GM23338 (cell line): Measurements from ENCODE around the gene TYRO3. TPM values are rescaled to one million over a fixed set of nuclear protein-coding genes. Genes with fewer than 3 reads are reported as not detected.

Experiments
- ATAC-seq: fragments of 200-7000 bp; cut with Tn5 transposase; 3 replicates; pipeline ENCODE4 v1.9.1; 2020
- DNase-seq: peaks from one replicate; pipeline ENCODE4 v3.0.0-alpha.2; 2015; ENCODE audit warnings: low spot score
- H2AFZ ChIP-seq: fragments of 200-600 bp; sonication (generic); 2 replicates; pipeline ENCODE4 v1.8.0; 2016; ENCODE audit warnings: antibody characterized with exemption, mild to moderate bottlenecking, moderate library complexity
- H3F3A ChIP-seq: fragments of 200-600 bp; sonication (generic); replicated peaks from 2 replicates; pipeline ENCODE4 v1.8.0; 2017; ENCODE audit warnings: antibody characterized with exemption, mixed run types, low read depth
- H3K27ac ChIP-seq: fragments of 200-600 bp; sonication (generic); 2 replicates; pipeline ENCODE4 v1.6.1; 2016; ENCODE audit warnings: low read depth
- H3K27me3 ChIP-seq: fragments of 200-600 bp; sonication (generic); 2 replicates; pipeline ENCODE4 v1.8.0; 2016; ENCODE audit warnings: mild to moderate bottlenecking, mixed run types, moderate library complexity; ENCODE audit not compliant: insufficient read depth
- H3K36me3 ChIP-seq: fragments of 200-600 bp; sonication (generic); 2 replicates; pipeline ENCODE4 v1.8.0; 2016; ENCODE audit warnings: mild to moderate bottlenecking; ENCODE audit not compliant: insufficient read depth
- H3K4me1 ChIP-seq: fragments of 200-600 bp; sonication (generic); 2 replicates; pipeline ENCODE4 v1.8.0; 2016; ENCODE audit warnings: mild to moderate bottlenecking, moderate library complexity; ENCODE audit not compliant: insufficient read depth
- H3K4me2 ChIP-seq: fragments of 200-600 bp; sonication (generic); 2 replicates; pipeline ENCODE4 v1.7.1; 2017; ENCODE audit warnings: mixed run types
- H3K4me3 ChIP-seq: fragments of 200-600 bp; sonication (generic); 2 replicates; pipeline ENCODE4 v1.6.1; 2016; ENCODE audit warnings: mixed run types
- H3K79me2 ChIP-seq: fragments of 200-600 bp; sonication (generic); replicated peaks from 2 replicates; pipeline ENCODE4 v1.8.0; 2017; ENCODE audit warnings: mild to moderate bottlenecking; ENCODE audit not compliant: insufficient read depth
- H3K9me2 ChIP-seq: fragments of 200-600 bp; sonication (generic); 2 replicates; pipeline ENCODE4 v1.8.0; 2017; ENCODE audit not compliant: insufficient read depth
- H4K20me1 ChIP-seq: fragments of 200-600 bp; sonication (generic); replicated peaks from 2 replicates; pipeline ENCODE4 v1.8.0; 2017; ENCODE audit warnings: mild to moderate bottlenecking; ENCODE audit not compliant: insufficient read depth
- H3K27ac Mint-ChIP-seq: 2 replicates; pipeline ENCODE4 v1.8.0; 2020; ENCODE audit warnings: inconsistent platforms, mild to moderate bottlenecking, moderate library complexity, mixed read lengths
- H3K27me3 Mint-ChIP-seq: 3 replicates; pipeline ENCODE4 v1.8.0; 2022; ENCODE audit warnings: low read depth, mild to moderate bottlenecking, moderate library complexity, mixed read lengths, inconsistent platforms; ENCODE audit not compliant: insufficient read depth, poor library complexity
- H3K36me3 Mint-ChIP-seq: 3 replicates; pipeline ENCODE4 v1.8.0; 2021; ENCODE audit warnings: low read depth, mild to moderate bottlenecking, inconsistent platforms, moderate library complexity, mixed read lengths
- H3K4me1 Mint-ChIP-seq: 3 replicates; pipeline ENCODE4 v1.8.0; 2020; ENCODE audit warnings: mild to moderate bottlenecking, inconsistent platforms, mixed read lengths
- H3K4me3 Mint-ChIP-seq: 3 replicates; pipeline ENCODE4 v1.8.0; 2021; ENCODE audit warnings: moderate library complexity, mild to moderate bottlenecking, inconsistent platforms, mixed read lengths
- H3K9me3 Mint-ChIP-seq: 3 replicates; pipeline ENCODE4 v1.8.0; 2020; ENCODE audit warnings: moderate library complexity, mild to moderate bottlenecking, inconsistent platforms, mixed read lengths
- CTCF ChIP-seq, 2 experiments: fragments of 200-600 bp in 1 of 2; sonication (generic) in 1 of 2; conservative IDR thresholded peaks; 2 replicates each; pipeline versions ENCODE4 v1.5.1 to v1.6.1; 2016 to 2017; ENCODE audit warnings: antibody characterized with exemption in 2 of 2, low read depth in 2 of 2, mild to moderate bottlenecking in 2 of 2, moderate library complexity in 1 of 2
- EZH2 ChIP-seq: fragments of 200-600 bp; sonication (generic); IDR thresholded peaks from one replicate; pipeline ENCODE4 v1.8.0; 2017; ENCODE audit warnings: antibody characterized with exemption, mild to moderate bottlenecking, low read depth; ENCODE audit not compliant: unreplicated experiment
- JUNB ChIP-seq: IDR thresholded peaks from one replicate; pipeline ENCODE4 v1.6.1; 2016; ENCODE audit warnings: antibody characterized with exemption; ENCODE audit not compliant: unreplicated experiment
- NANOG ChIP-seq: IDR thresholded peaks from 2 replicates; pipeline ENCODE4 v1.6.1; 2016; ENCODE audit warnings: antibody characterized with exemption, borderline replicate concordance
- POLR2AphosphoS5 ChIP-seq: IDR thresholded peaks from 2 replicates; pipeline ENCODE4 v1.6.1; 2016; ENCODE audit warnings: antibody characterized with exemption, low read depth
- STAT1 ChIP-seq: IDR thresholded peaks from one replicate; pipeline ENCODE4 v1.6.1; 2016; ENCODE audit warnings: antibody characterized with exemption; ENCODE audit not compliant: unreplicated experiment
- ZNF114 ChIP-seq: fragments of 250-450 bp; sonication (Bioruptor Pico); IDR thresholded peaks from 2 replicates; pipeline ENCODE4 v1.5.0; 2020; ENCODE audit warnings: mild to moderate bottlenecking, moderate library complexity
- ZNF331 ChIP-seq: fragments of 250-450 bp; sonication (Bioruptor Pico); IDR thresholded peaks from 2 replicates; pipeline ENCODE4 v1.5.0; 2020; ENCODE audit warnings: low read depth, mild to moderate bottlenecking, moderate library complexity
- polyA plus RNA-seq: library from polyadenylated mRNA; unstranded; fragments of >200 nt; fragmentation: Nextera tagmentation; extraction: Ambion mirVana; gene quantifications from 2 replicates; pipeline ENCODE4 v1.2.1, GENCODE V29; 2016
- total RNA-seq: library from RNA; depleted of rRNA; stranded (reverse); fragments of >200 nt; shearing (Covaris generic); gene quantifications from 2 replicates; pipeline ENCODE4 v1.2.3, GENCODE V29; 2014
- TF ChIP-seq, protein P1 (sequence below): IDR thresholded peaks from one replicate; pipeline ENCODE4 v1.6.1; 2018; ENCODE audit warnings: antibody characterized with exemption; ENCODE audit not compliant: unreplicated experiment

The TYRO3 gene
- total and polyA plus RNA-seq, 2 experiments from 2014 or later: 32.6 to 61.0 TPM

DNA sequence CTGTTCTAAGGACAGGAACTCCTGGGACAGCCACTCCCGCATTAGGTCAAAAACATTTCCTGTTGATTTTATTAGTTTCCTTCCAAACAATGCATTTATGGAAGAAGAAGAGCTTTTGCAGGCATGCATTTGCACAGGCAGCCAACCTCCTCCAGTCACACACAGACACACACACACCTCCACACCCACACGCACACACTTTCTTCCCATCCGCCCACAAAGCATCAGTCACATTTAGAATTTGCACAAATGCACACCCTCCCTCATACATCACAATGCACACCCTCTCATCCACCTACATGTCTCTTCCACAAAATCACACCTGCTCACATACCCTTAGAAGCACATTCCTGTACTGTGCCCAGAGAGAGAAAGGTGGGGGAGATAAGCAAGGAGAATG, 4.1 kb upstream of the TYRO3 start:
- no peaks in the 10 kb centered on the region for H3K9me2 ChIP-seq
- Mint-ChIP-seq H3K4me1 (peaks cover 15% of the 10 kb centered on the region; the same call in 2 of the 3 replicates), H3K4me3 (no peak overlapping the region), H3K27ac (no peak overlapping the region), H3K9me3 (no peaks in the 10 kb centered on the region; the same call in 2 of the 3 replicates), H3K36me3 (peaks cover 2% of the 10 kb centered on the region; the same call in 1 of the 3 replicates), H3K27me3 (peaks cover 9% of the 10 kb centered on the region)
- H3K27me3 ChIP-seq: peaks cover 4% of the 10 kb centered on the region; the same call in 1 of the 2 replicates
- TF ChIP-seq CTCF (conservative IDR thresholded peaks at IDR 0.05; ENCODE audit: low read depth in 2 of 2) (no peak), JUNB (no peak), EZH2 (no peak), ZNF114 (no peak), ZNF331 (no peak), POLR2AphosphoS5 (no peak)
- H2AFZ ChIP-seq: no peak overlapping the region
- H3K4me2 ChIP-seq: no peak overlapping the region
- peaks cover 9% of the 10 kb centered on the region for H3F3A ChIP-seq
- no peak overlapping the region for H3K27ac ChIP-seq
- no peaks in the 10 kb centered on the region for H4K20me1 ChIP-seq
- no peak overlapping the region for H3K4me3 ChIP-seq
- no peaks in the 10 kb centered on the region for H3K36me3 ChIP-seq
- peaks cover 4% of the 10 kb centered on the region for H3K79me2 ChIP-seq
- DNase-seq (no peak), ATAC-seq (no peak)
- peaks cover 11% of the 10 kb centered on the region for H3K4me1 ChIP-seq

GRCh38 chr15:41556677-41557076, 2.3 kb upstream of the TYRO3 start:
- Histone ChIP-seq H2AFZ (no peak overlapping the region; the same call in 1 of the 2 replicates), H3K79me2 (peaks cover 17% of the 10 kb centered on the region), H3K4me1 (peaks cover 29% of the 10 kb centered on the region), H3K36me3 (no peaks in the 10 kb centered on the region), H3K27me3 (peaks cover 4% of the 10 kb centered on the region; the same call in 1 of the 2 replicates), H3F3A (peaks cover 9% of the 10 kb centered on the region), H3K4me3 (no peak overlapping the region), H3K4me2 (no peak overlapping the region), H3K9me2 (no peaks in the 10 kb centered on the region), H4K20me1 (no peaks in the 10 kb centered on the region; the same call in 1 of the 2 replicates), H3K27ac (no peak overlapping the region)
- Mint-ChIP-seq H3K36me3 (peaks cover 8% of the 10 kb centered on the region), H3K9me3 (no peaks in the 10 kb centered on the region; the same call in 2 of the 3 replicates), H3K4me1 (peaks cover 33% of the 10 kb centered on the region), H3K27ac (no peak overlapping the region), H3K4me3 (no peak overlapping the region), H3K27me3 (peaks cover 12% of the 10 kb centered on the region)
- DNase-seq: no peak
- no peak for ATAC-seq
- no peak for TF ChIP-seq STAT1
- TF ChIP-seq, protein P1, sequence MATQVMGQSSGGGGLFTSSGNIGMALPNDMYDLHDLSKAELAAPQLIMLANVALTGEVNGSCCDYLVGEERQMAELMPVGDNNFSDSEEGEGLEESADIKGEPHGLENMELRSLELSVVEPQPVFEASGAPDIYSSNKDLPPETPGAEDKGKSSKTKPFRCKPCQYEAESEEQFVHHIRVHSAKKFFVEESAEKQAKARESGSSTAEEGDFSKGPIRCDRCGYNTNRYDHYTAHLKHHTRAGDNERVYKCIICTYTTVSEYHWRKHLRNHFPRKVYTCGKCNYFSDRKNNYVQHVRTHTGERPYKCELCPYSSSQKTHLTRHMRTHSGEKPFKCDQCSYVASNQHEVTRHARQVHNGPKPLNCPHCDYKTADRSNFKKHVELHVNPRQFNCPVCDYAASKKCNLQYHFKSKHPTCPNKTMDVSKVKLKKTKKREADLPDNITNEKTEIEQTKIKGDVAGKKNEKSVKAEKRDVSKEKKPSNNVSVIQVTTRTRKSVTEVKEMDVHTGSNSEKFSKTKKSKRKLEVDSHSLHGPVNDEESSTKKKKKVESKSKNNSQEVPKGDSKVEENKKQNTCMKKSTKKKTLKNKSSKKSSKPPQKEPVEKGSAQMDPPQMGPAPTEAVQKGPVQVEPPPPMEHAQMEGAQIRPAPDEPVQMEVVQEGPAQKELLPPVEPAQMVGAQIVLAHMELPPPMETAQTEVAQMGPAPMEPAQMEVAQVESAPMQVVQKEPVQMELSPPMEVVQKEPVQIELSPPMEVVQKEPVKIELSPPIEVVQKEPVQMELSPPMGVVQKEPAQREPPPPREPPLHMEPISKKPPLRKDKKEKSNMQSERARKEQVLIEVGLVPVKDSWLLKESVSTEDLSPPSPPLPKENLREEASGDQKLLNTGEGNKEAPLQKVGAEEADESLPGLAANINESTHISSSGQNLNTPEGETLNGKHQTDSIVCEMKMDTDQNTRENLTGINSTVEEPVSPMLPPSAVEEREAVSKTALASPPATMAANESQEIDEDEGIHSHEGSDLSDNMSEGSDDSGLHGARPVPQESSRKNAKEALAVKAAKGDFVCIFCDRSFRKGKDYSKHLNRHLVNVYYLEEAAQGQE: no peak
- TF ChIP-seq CTCF (conservative IDR thresholded peaks at IDR 0.05; ENCODE audit: low read depth in 2 of 2): no peak
- TF ChIP-seq POLR2AphosphoS5: no peak
- no peak for TF ChIP-seq NANOG
